ENCODE measurements around the gene HELZ.
A peak's percentile ranks its signal among the peaks of the same experiment; 100 is the strongest.
"Not testable (repeated sequence)": the region's sequence is repeated elsewhere in the genome, so short reads cannot be mapped to it uniquely, and the experiment has no call there.

Gene HELZ

GRCh38 chr17:67229109-67229955, 15.7 kb downstream of the HELZ start:
- DNase-seq, result no peak

GRCh38 chr17:67227488-67227887, 17.5 kb downstream of the HELZ start:
- no peak for DNase-seq

- no peak for DNase-seq
These were observed 19.7 kb downstream of the HELZ start for GRCh38 chr17:67225316-67225715.

GRCh38 chr17:67224736-67225135, 20.3 kb downstream of the HELZ start:
- no peak for DNase-seq

- peak in 1 of 5 donors; percentile 38 for DNase-seq
These were observed 21.1 kb downstream of the HELZ start for GRCh38 chr17:67223924-67224323.

- DNase-seq, result peak in 2 of 5 donors; percentile 2 to 54
These were observed 23.7 kb downstream of the HELZ start for GRCh38 chr17:67221062-67221998.

GRCh38 chr17:67218385-67218950, 26.5 kb downstream of the HELZ start:
- no peak for DNase-seq

- no peak for DNase-seq
These were observed 27.6 kb downstream of the HELZ start for GRCh38 chr17:67217446-67217845.

- no peak for DNase-seq
These were observed 28.2 kb downstream of the HELZ start for GRCh38 chr17:67216578-67217320.

- DNase-seq, result no peak
These were observed 29.0 kb downstream of the HELZ start for GRCh38 chr17:67215991-67216421.

GRCh38 chr17:67212714-67213417, 32.1 kb downstream of the HELZ start:
- DNase-seq, result no peak

- DNase-seq, result no peak
These were observed 32.8 kb downstream of the HELZ start for GRCh38 chr17:67212231-67212630.

GRCh38 chr17:67211742-67212141, 33.3 kb downstream of the HELZ start:
- DNase-seq, result no peak

- DNase-seq, result no peak
These were observed 34.1 kb downstream of the HELZ start for GRCh38 chr17:67210915-67211314.

- no peak for DNase-seq
These were observed 36.8 kb downstream of the HELZ start for GRCh38 chr17:67208232-67208631.

- no peak for DNase-seq
These were observed 41.2 kb downstream of the HELZ start for GRCh38 chr17:67203818-67204217.

- DNase-seq, result no peak
These were observed 42.5 kb downstream of the HELZ start for GRCh38 chr17:67202503-67202902.

GRCh38 chr17:67200727-67201301, 44.2 kb downstream of the HELZ start:
- DNase-seq, result no peak

GRCh38 chr17:67198131-67198530, 46.9 kb downstream of the HELZ start:
- no peak for DNase-seq

- DNase-seq, result not testable (repeated sequence)
These were observed 48.0 kb downstream of the HELZ start for GRCh38 chr17:67197023-67197422.

- no peak for DNase-seq
These were observed 48.6 kb downstream of the HELZ start for GRCh38 chr17:67196422-67196821.

All from T-helper 1 cell (primary cell).